Activated CD8-positive, alpha-beta memory T cell treated with anti-CD3 and anti-CD28 coated beads for 1 hour (primary cell): ENCODE results near the gene GCGR.

Experiments
- DNase-seq, 2 donors: peaks; one replicate each; pipeline ENCODE4 v3.0.0-alpha.2; 2020; ENCODE audit warnings: low read depth in 1 of 2; ENCODE audit errors: extremely low read depth in 1 of 2

The GCGR gene

GRCh38 chr17:81803728-81804558 lies at the start of gene GCGR:
Gene GCGR (plus strand): TSS chr17:81804150. CDS start chr17:81809019, 4,869 bp downstream.
- DNase-seq = no peak

GRCh38 chr17:81792675-81793615 lies 11.0 kb upstream of the GCGR start:
- no peak for DNase-seq

- no peak for DNase-seq
Observed at GRCh38 chr17:81794074-81794476, 9.9 kb upstream of the GCGR start.

GRCh38 chr17:81794509-81794908 lies 9.4 kb upstream of the GCGR start:
- DNase-seq = no peak

GRCh38 chr17:81801327-81801726 lies 2.6 kb upstream of the GCGR start:
- DNase-seq = no peak

- DNase-seq = no peak
Observed at GRCh38 chr17:81802048-81802758, 1.7 kb upstream of the GCGR start.

- DNase-seq = no peak
Observed at GRCh38 chr17:81802856-81803643, 900 bp upstream of the GCGR start.

- DNase-seq = no peak
Observed at GRCh38 chr17:81804559-81805399, 829 bp downstream of the GCGR start.

GRCh38 chr17:81805707-81806460 lies 1.9 kb downstream of the GCGR start:
- DNase-seq = no peak

- DNase-seq = no peak
Observed at GRCh38 chr17:81806461-81807209, 2.7 kb downstream of the GCGR start.

- DNase-seq = no peak
Observed at GRCh38 chr17:81807210-81807719, 3.3 kb downstream of the GCGR start.

GRCh38 chr17:81807839-81808238 lies 3.9 kb downstream of the GCGR start:
- DNase-seq = no peak

GRCh38 chr17:81808778-81809555 lies 5.0 kb downstream of the GCGR start:
- DNase-seq = no peak

GRCh38 chr17:81809556-81809998 lies 5.6 kb downstream of the GCGR start:
- DNase-seq = no peak

GRCh38 chr17:81810476-81810875 lies 6.5 kb downstream of the GCGR start:
- DNase-seq = no peak

- DNase-seq = no peak
Observed at GRCh38 chr17:81810892-81811704, 7.1 kb downstream of the GCGR start.
